HepG2 (cell line): ENCODE data around the gene FAM20A. TPM values are rescaled to one million over a fixed set of nuclear protein-coding genes. Genes with fewer than 3 reads are reported as not detected.

Experiments
- CREB3 ChIP-seq: sonication (generic); formaldehyde crosslinking; IDR thresholded peaks from 2 replicates; pipeline ENCODE4 v1.5.0; 2020; ENCODE audit warnings: missing genetic modification reagents
- DNMT1 ChIP-seq: sonication (generic); formaldehyde crosslinking; IDR thresholded peaks from 2 replicates; pipeline ENCODE4 v1.5.1; 2020; ENCODE audit warnings: mild to moderate bottlenecking, missing genetic modification reagents
- NR1H2 ChIP-seq: sonication (generic); formaldehyde crosslinking; IDR thresholded peaks from 2 replicates; pipeline ENCODE4 v1.8.1; 2022; ENCODE audit warnings: low read depth, missing genetic modification reagents, borderline replicate concordance
- SP1 ChIP-seq, 2 experiments: fragments of 450-650 bp in 1 of 2; sonication (generic) in 1 of 2; formaldehyde crosslinking in 1 of 2; IDR thresholded peaks; 2 replicates each; pipeline versions ENCODE4 v1.4.0 to v1.6.1; 2016 to 2020; ENCODE audit warnings: missing genetic modification reagents in 1 of 2
- THAP7 ChIP-seq: sonication (generic); formaldehyde crosslinking; IDR thresholded peaks from 2 replicates; pipeline ENCODE4 v1.8.1; 2023; ENCODE audit warnings: mild to moderate bottlenecking, missing genetic modification reagents
- TIGD3 ChIP-seq: sonication (generic); formaldehyde crosslinking; IDR thresholded peaks from 2 replicates; pipeline ENCODE4 v1.5.1; 2020; ENCODE audit warnings: mild to moderate bottlenecking, missing genetic modification reagents, borderline replicate concordance
- TP53 ChIP-seq: sonication (generic); formaldehyde crosslinking; conservative IDR thresholded peaks from 2 replicates; pipeline ENCODE4 v1.4.0; 2020; ENCODE audit warnings: missing genetic modification reagents
- ZNF234 ChIP-seq: sonication (generic); formaldehyde crosslinking; conservative IDR thresholded peaks from 2 replicates; pipeline ENCODE4 v1.5.1; 2020; ENCODE audit warnings: mild to moderate bottlenecking, missing genetic modification reagents
- ZNF44 ChIP-seq: sonication (generic); formaldehyde crosslinking; IDR thresholded peaks from 2 replicates; pipeline ENCODE4 v1.5.1; 2020; ENCODE audit warnings: mild to moderate bottlenecking, missing genetic modification reagents
- ZNF460 ChIP-seq: sonication (generic); formaldehyde crosslinking; IDR thresholded peaks from 2 replicates; pipeline ENCODE4 v1.5.1; 2020; ENCODE audit warnings: missing genetic modification reagents, mild to moderate bottlenecking, borderline replicate concordance
- ZNF687 ChIP-seq: sonication (generic); formaldehyde crosslinking; IDR thresholded peaks from 2 replicates; pipeline ENCODE4 v1.5.1; 2020; ENCODE audit warnings: mild to moderate bottlenecking, missing genetic modification reagents, moderate library complexity
- ZNF740 ChIP-seq: sonication (generic); formaldehyde crosslinking; IDR thresholded peaks from 2 replicates; pipeline ENCODE4 v1.4.0; 2020; ENCODE audit warnings: missing genetic modification reagents
- polyA plus RNA-seq, 8 experiments: library from polyadenylated mRNA; depleted of rRNA in 3 of 8; stranded (reverse) in 7 of 8; unstranded in 1 of 8; fragments of >200 nt; fragmentation: Illumina TruSeq in 4 of 8; extraction: Trizol in 4 of 8; gene quantifications; 2 replicates each; pipeline versions ENCODE4 v1.2.1 to v1.2.3, GENCODE V29; 2011 to 2016; ENCODE audit warnings: low read depth in 4 of 8, missing spikeins in 1 of 8, mixed read lengths in 1 of 8; ENCODE audit not compliant: insufficient read depth in 1 of 8
- total RNA-seq, 5 experiments: library from RNA; depleted of rRNA; stranded (reverse); fragments of >200 nt; fragmentation: Illumina TruSeq; extraction: Trizol; gene quantifications; 2 replicates each; pipeline ENCODE4 v1.2.3, GENCODE V29; 2016; ENCODE audit warnings: low read depth in 1 of 5
- TF ChIP-seq, protein P1 (sequence below): sonication (generic); formaldehyde crosslinking; IDR thresholded peaks from 2 replicates; pipeline ENCODE4 v1.4.0; 2020; ENCODE audit warnings: mild to moderate bottlenecking, missing genetic modification reagents, borderline replicate concordance

Gene FAM20A
- total and polyA plus RNA-seq, 2 of the 13 experiments (the other 11 are each of a cell fraction or from before 2014, with no cell fraction given), result 9.3 to 20.7 TPM

GRCh38 chr17:68579194-68579927 is 21.8 kb downstream of the FAM20A start (continued):
- TF ChIP-seq ZNF740 (no peak), SP1 (IDR thresholded peaks at IDR 0.05) (no peak), SP1 (CRISPR knock-in tag; IDR thresholded peaks at IDR 0.05) (no peak), ZNF460 (CRISPR knock-in tag) (no peak), ZNF234 (no peak), TP53 (no peak), TIGD3 (CRISPR knock-in tag) (no peak), CREB3 (CRISPR knock-in tag) (no peak), DNMT1 (CRISPR knock-in tag) (no peak), ZNF44 (no peak), THAP7 (no peak), ZNF687 (no peak), NR1H2 (CRISPR knock-in tag) (no peak)
- TF ChIP-seq, protein P1, sequence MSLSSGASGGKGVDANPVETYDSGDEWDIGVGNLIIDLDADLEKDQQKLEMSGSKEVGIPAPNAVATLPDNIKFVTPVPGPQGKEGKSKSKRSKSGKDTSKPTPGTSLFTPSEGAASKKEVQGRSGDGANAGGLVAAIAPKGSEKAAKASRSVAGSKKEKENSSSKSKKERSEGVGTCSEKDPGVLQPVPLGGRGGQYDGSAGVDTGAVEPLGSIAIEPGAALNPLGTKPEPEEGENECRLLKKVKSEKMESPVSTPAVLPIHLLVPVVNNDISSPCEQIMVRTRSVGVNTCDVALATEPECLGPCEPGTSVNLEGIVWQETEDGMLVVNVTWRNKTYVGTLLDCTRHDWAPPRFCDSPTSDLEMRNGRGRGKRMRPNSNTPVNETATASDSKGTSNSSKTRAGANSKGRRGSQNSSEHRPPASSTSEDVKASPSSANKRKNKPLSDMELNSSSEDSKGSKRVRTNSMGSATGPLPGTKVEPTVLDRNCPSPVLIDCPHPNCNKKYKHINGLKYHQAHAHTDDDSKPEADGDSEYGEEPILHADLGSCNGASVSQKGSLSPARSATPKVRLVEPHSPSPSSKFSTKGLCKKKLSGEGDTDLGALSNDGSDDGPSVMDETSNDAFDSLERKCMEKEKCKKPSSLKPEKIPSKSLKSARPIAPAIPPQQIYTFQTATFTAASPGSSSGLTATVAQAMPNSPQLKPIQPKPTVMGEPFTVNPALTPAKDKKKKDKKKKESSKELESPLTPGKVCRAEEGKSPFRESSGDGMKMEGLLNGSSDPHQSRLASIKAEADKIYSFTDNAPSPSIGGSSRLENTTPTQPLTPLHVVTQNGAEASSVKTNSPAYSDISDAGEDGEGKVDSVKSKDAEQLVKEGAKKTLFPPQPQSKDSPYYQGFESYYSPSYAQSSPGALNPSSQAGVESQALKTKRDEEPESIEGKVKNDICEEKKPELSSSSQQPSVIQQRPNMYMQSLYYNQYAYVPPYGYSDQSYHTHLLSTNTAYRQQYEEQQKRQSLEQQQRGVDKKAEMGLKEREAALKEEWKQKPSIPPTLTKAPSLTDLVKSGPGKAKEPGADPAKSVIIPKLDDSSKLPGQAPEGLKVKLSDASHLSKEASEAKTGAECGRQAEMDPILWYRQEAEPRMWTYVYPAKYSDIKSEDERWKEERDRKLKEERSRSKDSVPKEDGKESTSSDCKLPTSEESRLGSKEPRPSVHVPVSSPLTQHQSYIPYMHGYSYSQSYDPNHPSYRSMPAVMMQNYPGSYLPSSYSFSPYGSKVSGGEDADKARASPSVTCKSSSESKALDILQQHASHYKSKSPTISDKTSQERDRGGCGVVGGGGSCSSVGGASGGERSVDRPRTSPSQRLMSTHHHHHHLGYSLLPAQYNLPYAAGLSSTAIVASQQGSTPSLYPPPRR (CRISPR knock-in tag), result no peak
